IMR-90 (cell line): Measurements from ENCODE around the gene GNB1L.

Experiments used
- BHLHE40 ChIP-seq: fragments of 150-350 bp; IDR thresholded peaks from 2 replicates; pipeline ENCODE4 v1.6.1; 2016; ENCODE audit warnings: mild to moderate bottlenecking, low read depth, low read length
- CEBPB ChIP-seq: IDR thresholded peaks from 2 replicates; pipeline ENCODE4 v1.6.1; 2012; ENCODE audit warnings: low read depth, low read length, improper control_type of control experiment
- CHD1 ChIP-seq: IDR thresholded peaks from 2 replicates; pipeline ENCODE4 v1.6.1; 2012; ENCODE audit warnings: low read depth, low read length, improper control_type of control experiment
- MAFK ChIP-seq: IDR thresholded peaks from 2 replicates; pipeline ENCODE4 v1.6.1; 2012; ENCODE audit warnings: low read depth, low read length, improper control_type of control experiment
- MXI1 ChIP-seq: IDR thresholded peaks from 2 replicates; pipeline ENCODE4 v1.6.1; 2012; ENCODE audit warnings: low read depth, mild to moderate bottlenecking, low read length, moderate library complexity, borderline replicate concordance
- POLR2A ChIP-seq: IDR thresholded peaks from 2 replicates; pipeline ENCODE4 v1.6.1; 2012; ENCODE audit warnings: mild to moderate bottlenecking, low read depth, low read length
- RAD21 ChIP-seq: IDR thresholded peaks from 2 replicates; pipeline ENCODE4 v1.6.1; 2012; ENCODE audit warnings: low read length, improper control_type of control experiment
- RCOR1 ChIP-seq: IDR thresholded peaks from 2 replicates; pipeline ENCODE4 v1.6.1; 2012; ENCODE audit warnings: mild to moderate bottlenecking, low read length, improper control_type of control experiment; ENCODE audit not compliant: insufficient replicate concordance
- RFX5 ChIP-seq: IDR thresholded peaks from 2 replicates; pipeline ENCODE4 v1.8.0; 2012; ENCODE audit warnings: low read depth, mild to moderate bottlenecking, low read length, moderate library complexity
- SMC3 ChIP-seq: fragments of 150-350 bp; IDR thresholded peaks from 2 replicates; pipeline ENCODE4 v1.6.1; 2016; ENCODE audit warnings: low read depth, mild to moderate bottlenecking, antibody characterized with exemption, low read length, moderate library complexity
- TF ChIP-seq, protein P1 (sequence below): conservative IDR thresholded peaks from 2 replicates; pipeline ENCODE4 v1.5.1; 2012; ENCODE audit warnings: mild to moderate bottlenecking, low read depth, low read length, improper control_type of control experiment
- TF ChIP-seq, protein P2 (sequence below): fragments of 150-350 bp; IDR thresholded peaks from 2 replicates; pipeline ENCODE4 v1.6.1; 2017; ENCODE audit warnings: mild to moderate bottlenecking, antibody characterized with exemption, low read length, low read depth

DNA sequence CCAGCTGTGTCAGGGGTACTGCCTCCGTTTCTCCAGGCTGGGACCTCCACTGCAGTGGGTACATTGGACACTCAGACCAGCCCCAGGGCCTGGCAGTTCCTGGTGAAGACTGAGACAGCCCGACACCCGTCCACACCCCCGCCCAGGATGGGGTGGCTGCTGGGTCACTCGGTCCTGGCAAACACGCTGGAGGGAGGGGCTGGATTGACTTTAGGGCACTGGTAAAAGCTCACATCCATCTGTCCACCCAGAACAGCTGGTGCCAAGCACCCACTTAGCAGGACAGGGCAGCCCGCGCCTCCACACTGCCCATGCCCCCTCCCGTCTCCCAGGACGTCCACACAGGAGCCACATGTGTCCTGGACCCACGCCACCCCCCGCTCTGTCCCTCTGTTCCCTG lies 104.8 kb downstream of the GNB1L start:
- TF ChIP-seq, protein P1, sequence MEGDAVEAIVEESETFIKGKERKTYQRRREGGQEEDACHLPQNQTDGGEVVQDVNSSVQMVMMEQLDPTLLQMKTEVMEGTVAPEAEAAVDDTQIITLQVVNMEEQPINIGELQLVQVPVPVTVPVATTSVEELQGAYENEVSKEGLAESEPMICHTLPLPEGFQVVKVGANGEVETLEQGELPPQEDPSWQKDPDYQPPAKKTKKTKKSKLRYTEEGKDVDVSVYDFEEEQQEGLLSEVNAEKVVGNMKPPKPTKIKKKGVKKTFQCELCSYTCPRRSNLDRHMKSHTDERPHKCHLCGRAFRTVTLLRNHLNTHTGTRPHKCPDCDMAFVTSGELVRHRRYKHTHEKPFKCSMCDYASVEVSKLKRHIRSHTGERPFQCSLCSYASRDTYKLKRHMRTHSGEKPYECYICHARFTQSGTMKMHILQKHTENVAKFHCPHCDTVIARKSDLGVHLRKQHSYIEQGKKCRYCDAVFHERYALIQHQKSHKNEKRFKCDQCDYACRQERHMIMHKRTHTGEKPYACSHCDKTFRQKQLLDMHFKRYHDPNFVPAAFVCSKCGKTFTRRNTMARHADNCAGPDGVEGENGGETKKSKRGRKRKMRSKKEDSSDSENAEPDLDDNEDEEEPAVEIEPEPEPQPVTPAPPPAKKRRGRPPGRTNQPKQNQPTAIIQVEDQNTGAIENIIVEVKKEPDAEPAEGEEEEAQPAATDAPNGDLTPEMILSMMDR, result no peak
- TF ChIP-seq SMC3 (no peak), RFX5 (no peak), RCOR1 (no peak), RAD21 (no peak), CHD1 (no peak), POLR2A (no peak), CEBPB (no peak), BHLHE40 (no peak), MXI1 (no peak), MAFK (no peak)
- TF ChIP-seq, protein P2, sequence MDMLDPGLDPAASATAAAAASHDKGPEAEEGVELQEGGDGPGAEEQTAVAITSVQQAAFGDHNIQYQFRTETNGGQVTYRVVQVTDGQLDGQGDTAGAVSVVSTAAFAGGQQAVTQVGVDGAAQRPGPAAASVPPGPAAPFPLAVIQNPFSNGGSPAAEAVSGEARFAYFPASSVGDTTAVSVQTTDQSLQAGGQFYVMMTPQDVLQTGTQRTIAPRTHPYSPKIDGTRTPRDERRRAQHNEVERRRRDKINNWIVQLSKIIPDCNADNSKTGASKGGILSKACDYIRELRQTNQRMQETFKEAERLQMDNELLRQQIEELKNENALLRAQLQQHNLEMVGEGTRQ, result no peak
